ENCODE results near the gene LPP.

DNA sequence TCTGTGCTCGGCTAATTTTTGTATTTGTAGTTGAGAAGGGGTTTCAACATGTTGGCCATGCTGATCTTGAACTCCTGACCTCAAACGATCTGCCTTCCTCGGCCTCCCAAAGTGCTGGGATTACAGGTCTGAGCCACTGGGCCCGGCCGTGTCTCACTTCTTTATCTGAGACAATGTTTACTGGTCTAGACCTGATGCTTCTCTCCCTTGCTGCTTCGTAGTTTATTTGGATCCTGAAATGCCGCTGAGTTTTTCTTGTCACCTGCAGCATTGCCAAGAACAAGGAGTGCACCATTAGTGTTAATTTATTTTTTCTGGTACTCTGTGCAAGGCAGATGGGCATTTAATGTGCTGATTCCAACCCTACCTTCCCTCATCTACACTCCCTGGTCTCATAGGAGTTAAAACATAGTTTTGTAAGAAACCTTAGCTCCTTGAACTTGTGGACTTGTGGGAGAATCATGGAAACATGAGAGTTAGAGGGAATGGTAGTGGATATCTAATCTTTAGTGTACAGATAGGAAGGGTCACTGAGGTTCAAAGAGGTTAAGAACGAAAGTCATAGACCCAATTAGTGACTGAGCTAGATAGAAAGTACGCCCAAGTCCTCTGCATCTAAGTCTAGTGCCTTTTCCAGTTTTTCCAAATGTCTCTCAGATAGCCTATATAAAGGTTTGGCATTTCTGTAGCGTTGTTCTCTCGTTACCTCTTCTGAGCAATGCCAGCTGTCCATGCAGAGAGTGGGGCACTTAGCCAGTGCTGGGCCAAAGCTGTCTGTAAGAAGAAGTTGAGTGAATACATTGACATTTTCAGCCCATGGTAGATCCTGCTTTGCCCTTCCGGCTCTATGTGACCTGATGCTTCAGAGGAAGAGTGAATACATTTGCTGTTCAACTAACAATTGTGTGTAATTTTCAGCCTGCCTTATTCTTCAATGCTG is 244.1 kb downstream of the LPP start:
- TF ChIP-seq, protein P1, sequence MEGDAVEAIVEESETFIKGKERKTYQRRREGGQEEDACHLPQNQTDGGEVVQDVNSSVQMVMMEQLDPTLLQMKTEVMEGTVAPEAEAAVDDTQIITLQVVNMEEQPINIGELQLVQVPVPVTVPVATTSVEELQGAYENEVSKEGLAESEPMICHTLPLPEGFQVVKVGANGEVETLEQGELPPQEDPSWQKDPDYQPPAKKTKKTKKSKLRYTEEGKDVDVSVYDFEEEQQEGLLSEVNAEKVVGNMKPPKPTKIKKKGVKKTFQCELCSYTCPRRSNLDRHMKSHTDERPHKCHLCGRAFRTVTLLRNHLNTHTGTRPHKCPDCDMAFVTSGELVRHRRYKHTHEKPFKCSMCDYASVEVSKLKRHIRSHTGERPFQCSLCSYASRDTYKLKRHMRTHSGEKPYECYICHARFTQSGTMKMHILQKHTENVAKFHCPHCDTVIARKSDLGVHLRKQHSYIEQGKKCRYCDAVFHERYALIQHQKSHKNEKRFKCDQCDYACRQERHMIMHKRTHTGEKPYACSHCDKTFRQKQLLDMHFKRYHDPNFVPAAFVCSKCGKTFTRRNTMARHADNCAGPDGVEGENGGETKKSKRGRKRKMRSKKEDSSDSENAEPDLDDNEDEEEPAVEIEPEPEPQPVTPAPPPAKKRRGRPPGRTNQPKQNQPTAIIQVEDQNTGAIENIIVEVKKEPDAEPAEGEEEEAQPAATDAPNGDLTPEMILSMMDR (IDR thresholded peaks at IDR 0.05; ENCODE audit: low read length) = no peak
- no peak for TF ChIP-seq EZH2phosphoT487 (IDR thresholded peaks at IDR 0.05; ENCODE audit: low read length)

Data from MM.1S (cell line).